GM19397 (cell line): ENCODE measurements around the gene MAP3K13.
A peak's percentile ranks its signal among the peaks of the same experiment; 100 is the strongest.

Experiments
- ATAC-seq: cut with Tn5 transposase; IDR thresholded peaks from one replicate; pipeline ENCODE4 v1.9.1; 2021; ENCODE audit warnings: mild to moderate bottlenecking, moderate library complexity; ENCODE audit not compliant: unreplicated experiment

MAP3K13 gene

DNA sequence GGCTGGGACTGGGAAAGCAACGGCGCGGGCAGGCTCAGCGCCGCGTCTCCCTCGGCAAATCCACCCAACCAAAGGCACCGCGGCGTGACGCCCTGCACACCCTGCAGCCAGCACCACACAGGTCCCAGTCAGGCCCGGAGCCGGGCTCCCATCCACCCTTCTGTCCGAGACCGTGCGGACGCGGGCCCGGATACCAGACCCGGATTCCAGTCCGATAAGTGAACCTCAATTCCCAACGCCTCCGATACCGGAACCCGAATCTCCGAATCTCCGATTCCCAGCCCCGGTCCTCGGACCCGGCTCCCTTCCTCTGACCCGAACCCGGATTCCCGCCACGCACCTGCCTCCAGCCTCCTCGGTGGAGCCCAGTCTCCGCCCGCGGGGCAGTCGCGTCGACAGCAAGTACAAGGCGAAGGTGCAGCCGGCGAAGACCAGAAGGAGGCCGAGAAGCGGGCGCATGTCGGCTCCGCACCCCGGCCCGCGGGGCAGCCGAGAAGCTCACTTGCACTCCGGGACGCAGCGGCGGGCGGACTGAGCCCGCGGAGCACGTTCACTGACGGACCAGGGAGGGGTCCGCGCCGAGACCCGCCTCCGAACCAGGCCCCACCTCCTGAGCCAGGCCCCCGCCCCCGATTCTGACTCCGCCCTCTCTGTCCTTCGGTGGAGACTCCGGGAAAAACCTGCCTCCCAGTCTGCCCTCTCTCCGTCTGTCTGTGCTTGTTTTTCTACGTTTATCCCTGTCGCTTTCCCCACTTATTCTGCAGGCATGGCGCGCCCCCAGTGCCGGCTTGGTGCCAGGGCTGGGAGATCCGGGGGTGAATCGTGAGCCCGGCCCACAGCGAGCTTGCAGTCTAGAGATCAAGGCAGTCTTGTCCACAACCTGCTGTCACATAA lies 135.8 kb downstream of the MAP3K13 start, which contains the start of gene TMEM41A:
TMEM41A (minus strand) TSS at position 533 of the 894 bp plus-strand sequence; CDS start at position 459, 74 bp downstream.
- peak; percentile 98 for ATAC-seq

DNA sequence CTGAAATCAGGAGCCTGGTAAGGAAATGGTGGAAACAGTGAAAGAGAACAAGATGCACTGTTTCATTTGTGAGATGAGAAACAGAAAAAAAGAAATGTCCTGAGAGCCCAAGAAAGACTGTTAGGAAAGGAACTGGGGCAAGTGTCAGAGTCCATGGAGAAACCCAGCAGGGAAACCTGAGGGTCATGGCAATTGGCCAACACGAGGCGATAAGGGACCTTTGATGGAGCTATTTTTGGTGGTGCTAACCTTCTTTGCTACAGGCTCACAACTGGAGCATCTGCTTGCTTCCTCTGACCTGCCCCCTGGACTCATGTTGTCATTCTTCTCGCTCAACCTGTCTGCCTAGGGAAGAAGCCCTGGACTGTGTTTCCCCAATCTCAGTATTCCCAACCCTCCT lies 140.1 kb downstream of the MAP3K13 start:
- no peak for ATAC-seq

DNA sequence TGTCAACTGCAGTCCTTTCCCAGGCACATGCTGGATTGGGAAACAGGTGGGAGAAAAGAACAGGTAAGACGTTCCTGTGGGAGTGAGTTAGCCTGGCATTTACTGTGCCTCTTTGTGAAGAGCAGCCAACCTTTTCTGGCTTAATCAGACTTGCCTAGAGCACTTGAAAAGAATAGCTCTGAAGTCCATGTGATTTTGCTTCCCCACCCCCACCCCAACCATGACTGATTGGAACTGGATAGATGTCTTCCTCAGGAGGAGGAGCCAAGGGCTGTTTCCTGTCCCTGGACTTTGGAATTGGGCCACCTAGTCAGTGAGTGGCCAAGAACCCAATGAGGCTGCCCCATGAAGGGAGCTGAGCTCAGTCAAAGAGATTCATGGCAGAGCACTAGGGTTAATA lies 140.6 kb downstream of the MAP3K13 start:
- no peak for ATAC-seq

DNA sequence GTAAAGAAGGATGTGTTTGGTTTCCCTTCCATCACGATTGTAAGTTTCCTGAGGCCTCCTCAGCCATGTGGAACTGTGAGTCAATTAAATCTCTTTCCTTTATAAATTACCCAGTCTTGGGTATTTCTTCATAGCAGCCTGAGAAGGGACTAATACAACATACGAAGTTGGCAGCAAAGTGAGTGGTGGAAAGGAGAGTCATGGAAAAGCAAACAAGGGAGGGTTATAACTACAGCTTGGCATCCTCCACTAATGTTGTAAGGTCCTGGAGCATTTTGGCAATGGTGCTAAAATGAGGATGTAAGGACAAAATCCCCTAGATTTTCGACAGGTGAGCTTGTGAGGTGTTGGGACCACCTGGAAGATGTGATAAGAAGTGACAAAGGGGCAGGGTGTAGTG lies 141.7 kb downstream of the MAP3K13 start:
- no peak for ATAC-seq

DNA sequence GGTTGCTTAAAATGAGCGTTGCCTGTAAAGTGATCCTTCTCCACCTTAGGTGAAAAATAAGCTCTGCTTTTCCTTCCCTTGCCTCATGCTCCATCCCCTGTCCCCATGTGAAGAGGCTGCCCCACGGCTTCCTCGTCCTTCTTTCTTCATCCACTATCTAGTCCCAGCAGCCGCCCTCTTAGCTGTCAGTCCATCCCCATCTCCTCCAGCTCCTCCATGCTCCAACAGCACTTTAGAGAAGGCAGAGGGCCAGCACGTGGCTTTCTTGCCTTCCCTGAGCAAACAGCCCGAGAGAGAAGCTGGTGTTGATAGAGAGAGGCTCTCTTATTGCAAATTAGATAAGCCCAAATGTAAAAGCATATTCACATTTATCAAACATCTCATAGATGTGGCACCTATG lies 144.9 kb downstream of the MAP3K13 start:
- no peak for ATAC-seq

DNA sequence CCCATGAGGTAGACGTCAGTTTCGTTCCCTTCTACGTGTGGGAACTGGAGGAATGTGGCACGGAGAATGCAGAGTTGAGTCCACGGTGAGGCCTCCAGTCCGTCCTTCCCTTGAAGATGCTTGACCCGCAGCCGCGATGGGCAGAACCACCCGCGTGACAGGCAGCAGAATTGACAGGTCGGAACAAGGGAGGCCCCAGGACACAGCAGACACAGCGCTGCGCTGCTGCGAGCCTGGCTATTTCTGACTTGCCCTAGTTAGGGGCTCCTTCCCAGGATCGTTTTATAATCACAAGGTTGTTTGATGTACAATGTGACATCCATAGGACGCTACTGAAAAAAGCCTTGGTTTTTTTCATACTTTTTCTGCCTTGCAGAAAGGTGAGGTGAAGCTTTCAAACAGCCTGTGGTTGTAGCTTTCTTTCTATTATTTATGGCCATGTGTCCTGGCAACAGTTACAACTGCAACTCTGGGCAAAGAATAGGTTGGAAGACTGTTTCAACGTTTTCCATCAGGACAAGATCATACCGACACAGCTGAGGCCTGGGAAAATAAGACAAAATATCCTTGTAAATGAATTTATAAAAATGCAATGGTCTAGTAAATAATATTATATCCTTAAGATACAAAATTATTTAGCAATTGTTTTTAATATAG lies 145.5 kb downstream of the MAP3K13 start:
- ATAC-seq, result no peak

DNA sequence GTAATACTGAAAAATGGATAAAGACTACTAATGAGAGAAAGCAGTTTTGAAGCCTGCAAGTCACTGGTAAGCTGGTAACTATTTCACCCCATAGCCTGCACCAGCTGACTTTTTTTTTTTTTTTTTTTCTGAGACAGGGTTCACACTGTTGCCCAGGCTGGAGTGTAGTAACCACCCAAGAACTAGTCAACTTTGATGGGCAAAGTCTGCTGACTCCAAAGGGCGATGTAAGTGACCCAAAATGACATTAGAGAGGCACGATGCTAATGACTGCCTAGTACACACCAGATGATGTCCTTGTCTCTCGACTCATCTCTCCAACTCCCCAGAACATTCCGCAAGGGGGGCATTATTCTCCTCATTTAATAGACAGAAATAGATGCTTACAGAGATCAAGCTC lies 148.8 kb downstream of the MAP3K13 start:
- ATAC-seq, result no peak

DNA sequence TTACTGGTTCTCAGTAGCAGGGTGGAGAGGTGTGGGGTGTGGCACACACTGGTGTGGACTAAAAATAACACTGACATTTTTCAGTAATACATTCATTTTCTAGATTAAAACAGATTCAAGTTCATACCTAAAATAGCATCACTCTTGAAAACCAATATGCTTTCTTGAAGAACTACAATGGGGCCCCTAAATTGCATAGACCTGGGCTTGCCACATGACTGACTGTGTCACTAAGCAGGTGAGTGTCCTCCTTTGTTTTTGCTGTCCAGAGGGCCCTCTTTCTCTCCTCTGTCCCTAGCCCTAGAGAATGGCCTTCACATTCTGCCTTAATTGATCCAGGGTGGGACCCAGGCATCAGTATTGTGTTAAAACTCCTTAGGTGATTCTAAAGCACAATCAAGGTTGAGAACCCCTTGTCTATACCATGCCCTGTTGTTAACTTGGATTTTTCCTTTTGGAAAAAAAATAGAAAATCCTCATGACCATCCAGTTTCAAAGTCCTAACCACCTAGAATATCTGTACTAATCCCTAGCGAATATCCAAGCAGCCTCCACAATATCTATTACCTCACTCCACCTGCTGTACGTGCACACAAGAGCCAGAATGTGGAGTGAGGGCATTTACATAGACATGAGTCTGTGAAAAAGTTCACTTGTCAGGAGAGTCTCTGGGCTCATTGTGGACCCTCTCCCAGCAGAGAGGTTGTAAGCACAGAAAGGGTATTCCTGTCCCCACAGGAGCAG lies 154.6 kb downstream of the MAP3K13 start:
- no peak for ATAC-seq

DNA sequence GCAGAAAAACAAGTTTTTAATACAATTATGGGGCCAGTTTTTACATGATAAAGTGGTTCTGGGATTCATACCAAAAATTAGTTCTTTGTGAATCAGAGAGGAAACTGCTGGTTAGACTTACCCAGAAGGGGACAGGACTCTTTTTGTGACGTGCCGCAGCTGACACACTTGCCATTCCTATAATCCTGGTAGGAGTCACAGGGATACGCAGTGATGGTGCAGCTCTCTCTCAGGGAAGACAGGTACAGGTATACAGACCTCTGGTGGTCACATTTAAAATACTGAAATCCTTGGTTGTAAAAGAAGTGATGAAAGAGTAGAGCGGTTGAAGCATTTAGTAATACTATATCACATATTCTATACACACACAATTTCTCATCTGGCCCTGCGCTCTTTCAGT lies 156.1 kb downstream of the MAP3K13 start:
- no peak for ATAC-seq

- ATAC-seq, result no peak
Observed at GRCh38 chr3:185521349-185522138, 158.6 kb downstream of the MAP3K13 start.

GRCh38 chr3:185526349-185526951 lies 163.5 kb downstream of the MAP3K13 start:
- no peak for ATAC-seq

- no peak for ATAC-seq
Observed at GRCh38 chr3:185527364-185527763, 164.4 kb downstream of the MAP3K13 start.

DNA sequence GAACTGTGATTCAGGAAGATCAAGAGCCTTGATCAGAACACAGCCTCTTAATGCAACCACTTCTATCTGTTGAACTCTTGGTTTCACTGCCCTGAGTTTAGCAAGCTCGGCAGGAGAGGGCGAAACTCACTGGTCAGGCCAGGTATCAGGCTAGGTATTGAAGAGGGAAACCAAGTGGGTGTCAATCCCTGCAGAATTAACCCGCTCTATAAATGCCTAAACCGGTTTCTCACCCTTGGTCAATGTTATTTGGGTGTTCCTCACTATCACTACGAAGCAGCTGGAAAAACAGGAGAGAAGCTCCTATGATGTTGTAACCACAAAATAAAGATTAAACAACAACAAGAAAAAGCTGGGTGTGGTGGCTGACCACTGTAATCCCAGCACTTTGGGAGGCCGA lies 165.6 kb downstream of the MAP3K13 start:
- ATAC-seq, result no peak

DNA sequence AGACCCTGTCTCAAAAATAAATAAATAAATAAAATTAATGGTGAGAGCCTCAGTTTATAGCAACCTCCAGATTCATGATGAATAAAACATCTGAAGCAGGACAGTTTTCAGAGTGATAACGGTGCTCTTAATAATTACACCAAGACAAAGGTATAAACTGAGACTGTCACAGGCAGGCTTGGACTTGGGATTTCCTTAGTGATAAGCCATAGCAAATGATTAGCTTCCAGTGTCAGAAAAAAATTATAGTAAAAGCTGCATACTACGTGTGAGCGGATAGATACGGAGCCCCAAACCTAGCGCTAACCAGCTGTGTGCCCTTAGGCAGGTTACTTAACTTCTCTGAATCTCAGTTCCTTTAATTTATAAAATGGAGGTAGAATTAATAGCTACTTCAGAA lies 167.9 kb downstream of the MAP3K13 start:
- no peak for ATAC-seq

GRCh38 chr3:185532901-185533300 lies 170.0 kb downstream of the MAP3K13 start:
- no peak for ATAC-seq

GRCh38 chr3:185534511-185534910 lies 171.6 kb downstream of the MAP3K13 start:
- ATAC-seq, result no peak

- ATAC-seq, result peak; percentile 95
Observed at GRCh38 chr3:185537369-185537970, 174.5 kb downstream of the MAP3K13 start.
